ENCODE measurements around the gene GKN2. TPM values are rescaled to one million over a fixed set of nuclear protein-coding genes. Genes with fewer than 3 reads are reported as not detected.

The GKN2 gene
- total and polyA plus RNA-seq, 9 of the 15 experiments (the other 6 are each of a cell fraction or from before 2014, with no cell fraction given) = not detected

- TF ChIP-seq GTF2E2 (tag; IDR thresholded peaks at IDR 0.05) = no peak
- no peak for TF ChIP-seq SMC3 (conservative IDR thresholded peaks at IDR 0.05; ENCODE audit: insufficient read depth, low read depth, low read length)
- TF ChIP-seq HOXB6 (CRISPR knock-in tag; IDR thresholded peaks at IDR 0.05; ENCODE audit: borderline replicate concordance) = no peak
Observed at GRCh38 chr2:68946117-68946516, 6.6 kb downstream of the GKN2 start (continued).

DNA sequence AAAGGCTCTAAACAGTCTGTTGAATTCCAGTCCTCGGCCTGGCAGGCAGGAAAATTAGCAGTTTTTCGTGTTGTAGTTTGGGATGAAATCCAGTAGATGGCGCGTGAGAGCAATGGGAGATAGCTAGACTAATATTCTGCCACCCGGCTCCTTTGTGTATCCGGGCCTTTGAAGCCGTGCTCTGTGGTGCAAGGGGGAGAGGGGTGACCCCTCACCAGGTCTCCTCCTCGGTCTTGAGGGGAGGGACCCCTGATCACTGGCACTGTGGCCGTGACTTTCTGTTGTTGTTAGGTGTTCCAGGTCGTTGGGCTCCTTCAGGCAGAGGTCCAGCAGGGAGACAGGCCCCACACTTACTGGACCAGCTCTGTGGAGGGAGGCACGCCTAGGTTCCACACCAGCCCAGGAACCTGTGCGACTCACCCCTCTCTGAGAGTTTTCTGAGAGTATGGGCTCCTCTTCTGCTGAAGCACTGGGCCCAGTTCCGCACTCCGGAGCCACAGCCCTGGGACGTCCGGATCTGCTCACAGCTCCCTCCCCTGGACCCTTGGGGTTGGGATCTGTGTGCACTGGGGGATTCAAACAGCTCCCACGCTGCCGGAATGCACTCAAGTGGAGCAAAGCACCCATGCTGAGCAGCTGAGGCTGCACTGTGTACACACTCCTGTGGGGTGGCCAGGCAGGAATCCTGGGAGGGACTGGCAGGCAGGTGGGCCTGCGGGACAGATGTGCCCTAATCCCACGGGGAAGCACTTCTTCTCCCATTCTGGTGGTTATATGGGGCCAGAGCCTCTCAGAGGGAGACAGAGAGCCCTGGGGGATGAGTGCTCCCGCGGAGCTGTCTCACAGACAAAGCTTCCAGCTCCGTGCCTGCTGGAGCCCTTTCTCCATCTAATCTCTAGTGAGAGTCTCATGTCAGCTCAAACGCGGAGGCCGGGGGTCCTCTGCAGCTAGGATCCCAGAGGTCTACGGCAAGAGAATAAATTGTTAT lies 8.8 kb downstream of the GKN2 start:
- Histone ChIP-seq H3K36me3 (ENCODE audit: control insufficient read depth, insufficient read depth, low read length) (no peaks in the 10 kb centered on the region), H2AFZ (ENCODE audit: low read depth, low read length) (no peak overlapping the region), H3K4me1 (replicated peaks in 1 of 2; ENCODE audit: control insufficient read depth in 2 of 2, insufficient read depth in 2 of 2, low read length in 2 of 2) (peaks cover 0 to 3% of the 10 kb centered on the region in 2 experiments; a peak in 1 of 5 replicates), H3K79me2 (ENCODE audit: control insufficient read depth, insufficient read depth, low read length) (no peaks in the 10 kb centered on the region), H3K4me2 (ENCODE audit: insufficient read depth, low read length) (no peak overlapping the region), H3K9me3 (replicated peaks; ENCODE audit: control insufficient read depth, insufficient read depth, low read depth, low read length) (no peaks in the 10 kb centered on the region), H3K4me3 (no peak overlapping the region), H3K27ac (ENCODE audit: extremely low read depth, low read depth, low read length) (no peak overlapping the region), H3K9ac (ENCODE audit: insufficient read depth in 1 of 2, low read depth in 2 of 2, low read length in 2 of 2) (no peak overlapping the region), H4K20me1 (replicated peaks; ENCODE audit: control insufficient read depth, insufficient read depth, low read length) (no peaks in the 10 kb centered on the region), H3K9me1 (ENCODE audit: control insufficient read depth, insufficient read depth, low read length) (no peaks in the 10 kb centered on the region), H3K27me3 (ENCODE audit: control insufficient read depth in 2 of 2, insufficient read depth in 2 of 2, low read length in 2 of 2) (0 out of 5 replicates have a peak, but pooled peaks cover 0 to 3% of the 10 kb centered on the region in 2 experiments)
- in situ Hi-C loops (cut with MboI) (no loop called here), intact Hi-C loops (cut with micrococcal nuclease) (loop anchor here (10.0 kb wide), 1 partner anchor 361 kb away; no protein-coding TSS in a partner anchor)
- ChIA-PET CTCF (ENCODE audit: low intra/inter-chr PET ratio) (no interaction called here), POLR2A (interaction anchor here (0.5 to 1.1 kb wide), 5 partner anchors 9 to 294 kb away, joined by 3 to 5 read pairs (median 3); no protein-coding TSS in a partner anchor)
- 2% methylated on average over 23 of the region's 27 CpGs for WGBS (ENCODE audit: insufficient coverage, low coverage, missing lambda C conversion rate)
- BruUV-seq (replicated peaks) = no TSS peak
- DNase-seq (ENCODE audit: extremely low read depth in 1 of 4, low spot score in 3 of 4) (peak; percentile 29 to 62 (median 46)), ATAC-seq (peak; percentile 88), FAIRE-seq (peak; percentile 84)
- peak; percentile 49; the same call in 1 of the 2 replicates for TF ChIP-seq SMC3 (conservative IDR thresholded peaks at IDR 0.05; ENCODE audit: insufficient read depth, low read depth, low read length)
- peak; percentile 50 to 76 for TF ChIP-seq RAD21 (CRISPR knock-in tag; conservative IDR thresholded peaks at IDR 0.05 in 1 of 2, IDR thresholded peaks at IDR 0.05 in 1 of 2)
- TF ChIP-seq PHF20 (IDR thresholded peaks at IDR 0.05; ENCODE audit: partially characterized antibody) = no peak
- TF ChIP-seq REST (IDR thresholded peaks at IDR 0.05; ENCODE audit: borderline replicate concordance) = peak; percentile 34; the same call in 1 of the 2 replicates
- no peak for TF ChIP-seq REST (CRISPR knock-in tag; IDR thresholded peaks at IDR 0.05; ENCODE audit: low read depth)
- no peak for TF ChIP-seq IFI16 (CRISPR knock-in tag; IDR thresholded peaks at IDR 0.05)

All from K562 (cell line).